GM19193 (cell line): Measurements from ENCODE around the gene TANGO6.
A peak's percentile ranks its signal among the peaks of the same experiment; 100 is the strongest.

Source experiments
- POLR2A ChIP-seq: IDR thresholded peaks from 4 replicates; pipeline ENCODE4 v1.6.1; 2011; ENCODE audit not compliant: insufficient read depth, insufficient read length; ENCODE audit errors: extremely low read depth

TANGO6 gene

GRCh38 chr16:69114976-69115355 is 271.6 kb downstream of the TANGO6 start:
- TF ChIP-seq POLR2A: no peak

DNA sequence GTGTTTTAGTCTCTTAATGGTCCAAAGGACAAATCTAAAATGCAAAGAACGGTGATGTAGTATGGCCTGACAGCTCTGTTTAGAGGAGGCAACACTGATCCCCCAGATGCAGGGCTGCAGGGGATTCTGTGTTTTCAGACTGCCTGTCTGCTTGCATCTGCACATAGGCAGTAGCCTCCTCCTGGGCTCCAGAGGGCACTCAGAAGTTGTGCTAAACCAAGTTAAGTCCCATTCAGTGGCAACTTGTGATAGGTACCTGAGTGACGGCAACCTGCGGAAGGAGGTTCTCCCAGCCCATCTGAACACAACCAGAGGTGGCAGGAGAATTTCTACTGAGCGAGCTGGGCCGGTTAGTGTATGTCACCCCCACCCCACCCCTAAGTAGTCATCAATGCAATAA is 272.0 kb downstream of the TANGO6 start:
- no peak for TF ChIP-seq POLR2A

- TF ChIP-seq POLR2A: no peak
Observed at GRCh38 chr16:69115837-69116236, 272.5 kb downstream of the TANGO6 start.

GRCh38 chr16:69116256-69116875 is 273.0 kb downstream of the TANGO6 start:
- no peak for TF ChIP-seq POLR2A

GRCh38 chr16:69116906-69117305 is 273.6 kb downstream of the TANGO6 start:
- TF ChIP-seq POLR2A: no peak

- TF ChIP-seq POLR2A: no peak
Observed at GRCh38 chr16:69118468-69118867, 275.1 kb downstream of the TANGO6 start.

DNA sequence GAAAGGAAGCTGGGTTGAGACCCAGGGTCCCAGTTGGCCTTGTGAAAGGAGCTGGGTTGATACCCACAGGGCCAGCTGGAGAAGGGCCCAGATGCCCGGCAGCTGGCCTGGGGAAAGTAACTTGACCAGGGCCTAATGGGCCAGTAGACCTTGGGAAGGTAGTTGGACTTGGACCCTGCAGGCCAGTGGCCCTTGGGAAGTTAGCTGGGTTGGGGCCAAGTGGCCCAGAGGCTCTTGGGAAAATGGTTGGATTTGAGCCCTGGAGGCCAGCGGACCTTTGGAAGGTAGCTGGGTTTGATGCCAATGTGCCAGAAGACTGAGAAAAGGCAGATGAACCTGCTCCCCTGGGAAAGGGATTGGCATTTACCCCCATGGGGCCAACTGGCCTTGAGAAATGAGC is 275.7 kb downstream of the TANGO6 start:
- TF ChIP-seq POLR2A: no peak

GRCh38 chr16:69119536-69119935 is 276.2 kb downstream of the TANGO6 start:
- TF ChIP-seq POLR2A: no peak

- no peak for TF ChIP-seq POLR2A
Observed at GRCh38 chr16:69120096-69120664, 276.8 kb downstream of the TANGO6 start.

- no peak for TF ChIP-seq POLR2A
Observed at GRCh38 chr16:69123910-69124309, 280.6 kb downstream of the TANGO6 start.

GRCh38 chr16:69126221-69126620 is 282.9 kb downstream of the TANGO6 start:
- TF ChIP-seq POLR2A: no peak

DNA sequence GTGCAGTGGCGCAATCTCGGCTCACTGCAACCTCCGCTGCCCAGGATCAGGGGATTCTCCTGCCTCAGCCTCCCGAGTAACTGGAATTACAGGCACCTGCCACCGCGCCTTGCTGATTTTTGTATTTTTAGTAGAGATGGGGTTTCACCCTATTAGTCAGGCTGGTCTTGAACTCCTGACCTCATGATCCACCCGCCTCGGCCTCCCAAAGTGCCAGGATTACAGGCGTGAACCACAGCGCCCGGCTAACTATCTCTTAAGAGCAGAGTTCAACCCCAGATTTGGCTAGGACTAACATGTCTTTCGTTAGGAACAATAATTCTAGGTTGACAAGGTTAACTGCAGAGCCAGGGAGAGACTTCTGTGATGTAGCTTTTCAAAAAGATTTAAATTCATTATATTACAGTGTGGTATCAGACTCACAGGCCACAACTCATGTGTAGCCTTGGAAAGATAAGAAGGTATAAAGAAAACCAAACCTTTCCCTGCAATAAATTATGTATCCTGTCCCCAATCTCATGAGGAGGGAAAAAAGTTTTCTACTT is 284.7 kb downstream of the TANGO6 start:
- TF ChIP-seq POLR2A: no peak

DNA sequence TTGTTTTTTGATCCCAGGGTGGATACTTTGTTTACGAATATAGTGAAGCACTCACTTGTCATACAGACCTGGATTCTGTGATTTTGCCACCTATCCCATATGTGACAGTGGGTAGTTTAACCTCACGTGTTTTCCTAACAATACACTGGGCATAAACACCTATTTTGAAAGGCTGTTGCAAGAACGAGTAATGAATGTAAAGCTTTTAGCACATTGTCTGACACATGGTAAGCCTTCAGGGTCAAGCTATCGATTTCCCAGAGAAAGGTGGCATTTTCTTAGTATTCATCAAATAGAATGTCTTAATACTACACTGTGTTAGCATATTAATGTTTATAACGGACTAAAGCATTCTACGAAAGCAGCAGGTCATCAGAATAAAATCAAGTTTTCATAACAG is 287.1 kb downstream of the TANGO6 start:
- no peak for TF ChIP-seq POLR2A

GRCh38 chr16:69131167-69131838 is 288.0 kb downstream of the TANGO6 start:
- TF ChIP-seq POLR2A: no peak

GRCh38 chr16:69131839-69132423 is 288.6 kb downstream of the TANGO6 start:
- no peak for TF ChIP-seq POLR2A

DNA sequence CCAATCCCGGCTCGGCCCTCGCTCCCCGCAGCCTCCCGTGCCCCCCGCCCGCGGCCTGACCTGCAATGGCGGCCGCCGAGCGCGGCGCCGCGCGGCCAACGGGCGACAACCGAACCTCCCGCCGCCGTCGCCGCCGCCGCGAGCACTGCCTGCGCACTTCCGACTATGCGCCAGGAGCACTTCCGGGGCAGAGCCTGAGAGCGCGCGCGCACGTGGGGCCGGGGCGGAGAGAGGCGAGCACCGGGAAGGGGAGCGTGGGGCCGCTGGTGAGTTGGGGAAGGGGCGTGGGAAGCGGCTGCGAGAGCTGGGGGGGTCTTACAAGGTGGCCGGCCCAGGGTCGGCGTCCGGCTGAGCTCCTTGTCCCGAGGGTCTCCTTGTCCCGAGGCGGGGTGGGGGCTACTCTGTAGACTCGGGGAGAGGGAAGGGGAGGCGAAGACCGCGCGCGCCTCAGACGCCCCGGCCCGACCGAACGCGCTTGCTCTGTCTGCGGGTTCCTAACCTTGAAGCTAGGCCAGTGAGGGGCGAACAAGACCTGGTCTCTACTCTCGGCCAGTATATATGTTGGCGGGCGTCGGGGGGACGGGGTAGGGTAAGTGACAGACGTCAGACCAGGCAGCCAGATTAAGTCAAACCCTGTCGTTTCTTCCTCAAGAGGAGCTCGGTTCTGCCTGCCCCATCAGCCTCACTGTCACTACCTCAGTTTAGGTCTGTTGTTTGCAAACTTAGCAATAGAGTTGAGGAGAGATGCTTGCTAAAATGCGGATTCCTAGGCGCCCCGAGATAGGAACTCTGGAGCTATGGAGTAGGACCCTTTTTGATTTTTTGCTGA is 289.3 kb downstream of the TANGO6 start, which contains the start of the genes CHTF8 and UTP4:
Gene CHTF8 (minus strand): TSS at position 165 of the 829 bp plus-strand sequence. CDS start 11,130 bp downstream, outside the sequence.
Gene UTP4 (plus strand): TSS at position 226 of the 829 bp plus-strand sequence. CDS start 811 bp downstream, outside the sequence.
- peak; percentile 88 for TF ChIP-seq POLR2A
